Testis (tissue), 3 donors: ENCODE data around the gene OR4B1. TPM values are rescaled to one million over a fixed set of nuclear protein-coding genes. Genes with fewer than 3 reads are reported as not detected.

Source experiments
- DNase-seq: peaks from one replicate; pipeline ENCODE4 v3.0.0-alpha.2; 2019
- H3K27ac ChIP-seq, 2 donors: fragments of 200-600 bp; sonication (generic); one replicate each; pipeline ENCODE4 v1.5.1; 2019
- H3K27me3 ChIP-seq: fragments of 200-600 bp; sonication (generic); one replicate; pipeline ENCODE4 v1.5.1; 2019
- H3K36me3 ChIP-seq: fragments of 200-600 bp; sonication (generic); one replicate; pipeline ENCODE4 v1.5.1; 2017; ENCODE audit warnings: low read depth; ENCODE audit errors: missing control alignments
- H3K4me1 ChIP-seq: fragments of 200-600 bp; sonication (generic); one replicate; pipeline ENCODE4 v1.5.1; 2019
- H3K4me3 ChIP-seq, 2 donors: fragments of 200-600 bp; sonication (generic); one replicate each; pipeline ENCODE4 v1.5.1; 2017 to 2019
- H3K9me3 ChIP-seq: fragments of 200-600 bp; sonication (generic); one replicate; pipeline ENCODE4 v1.5.1; 2017
- POLR2A ChIP-seq: fragments of 450-650 bp; IDR thresholded peaks from one replicate; pipeline ENCODE4 v1.6.1; 2017; ENCODE audit warnings: antibody characterized with exemption, mild to moderate bottlenecking, moderate library complexity
- WGBS, 2 donors: methylation state at CpG; one replicate each; pipeline ENCODE4 v1.1.5; 2018; 5-methylcytosine and 5-hydroxymethylcytosine counted together
- intact Hi-C: fragments of 100-400 bp; cut with DNase I; formaldehyde crosslinking; loops from one replicate; pipeline ENCODE4 v1.15.1; 2023; ENCODE audit warnings: low total_unique reads
- polyA plus RNA-seq: library from polyadenylated mRNA; stranded (reverse); fragments of 350-450 nt; fragmentation: Illumina TruSeq; extraction: RNeasy Lipid Tissue Mini Kit (QIAGEN cat#74804); gene quantifications from one replicate; pipeline ENCODE4 v1.2.3, GENCODE V29; 2014; ENCODE audit warnings: low read depth, low replicate concordance; ENCODE audit not compliant: insufficient read depth
- total RNA-seq, 2 donors: library from RNA; depleted of rRNA; stranded (reverse); fragments of >200 nt; gene quantifications; one replicate each; pipeline ENCODE4 v1.2.3, GENCODE V29; 2016
- TF ChIP-seq, protein P1 (sequence below), 3 experiments: fragments of 450-650 bp in 2 of 3; fragments of 200-600 bp in 1 of 3; sonication (generic) in 1 of 3; IDR thresholded peaks; one replicate each; pipeline ENCODE4 v1.5.1; 2016 to 2019; ENCODE audit warnings: antibody characterized with exemption in 3 of 3, mild to moderate bottlenecking in 2 of 3, moderate library complexity in 1 of 3

Gene OR4B1
- total and polyA plus RNA-seq, 3 donors from 2014 or later, result not detected

DNA sequence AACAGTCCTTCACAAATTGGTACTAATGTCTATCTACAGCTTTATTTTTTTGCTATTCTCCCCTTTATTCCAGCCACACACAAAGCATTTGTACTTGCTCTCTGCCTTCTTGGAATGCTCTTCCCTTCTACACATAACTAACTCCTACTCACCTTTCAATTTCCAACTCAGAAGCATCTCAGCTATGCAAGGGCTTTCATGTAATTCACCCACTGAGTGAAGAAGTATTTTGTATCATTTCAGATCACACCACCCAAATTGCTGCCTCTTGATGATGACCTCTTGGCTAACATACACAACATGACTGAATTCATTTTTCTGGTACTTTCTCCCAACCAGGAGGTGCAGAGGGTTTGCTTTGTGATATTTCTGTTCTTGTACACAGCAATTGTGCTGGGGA, 28.2 kb downstream of the OR4B1 start, which contains the start of gene OR4X2:
TSS of gene OR4X2 (plus strand) at position 301 of the 400 bp plus-strand sequence. CDS start at position 301, 0 bp downstream.
- Histone ChIP-seq H3K9me3 (no peaks in the 10 kb centered on the region), H3K4me1 (no peaks in the 10 kb centered on the region), H3K4me3 (no peak within 1 kb of the TSS), H3K27me3 (no peaks in the 10 kb centered on the region), H3K27ac (no peak within 1 kb of the TSS), H3K36me3 (no peaks in the 10 kb centered on the region)
- TF ChIP-seq, protein P1, sequence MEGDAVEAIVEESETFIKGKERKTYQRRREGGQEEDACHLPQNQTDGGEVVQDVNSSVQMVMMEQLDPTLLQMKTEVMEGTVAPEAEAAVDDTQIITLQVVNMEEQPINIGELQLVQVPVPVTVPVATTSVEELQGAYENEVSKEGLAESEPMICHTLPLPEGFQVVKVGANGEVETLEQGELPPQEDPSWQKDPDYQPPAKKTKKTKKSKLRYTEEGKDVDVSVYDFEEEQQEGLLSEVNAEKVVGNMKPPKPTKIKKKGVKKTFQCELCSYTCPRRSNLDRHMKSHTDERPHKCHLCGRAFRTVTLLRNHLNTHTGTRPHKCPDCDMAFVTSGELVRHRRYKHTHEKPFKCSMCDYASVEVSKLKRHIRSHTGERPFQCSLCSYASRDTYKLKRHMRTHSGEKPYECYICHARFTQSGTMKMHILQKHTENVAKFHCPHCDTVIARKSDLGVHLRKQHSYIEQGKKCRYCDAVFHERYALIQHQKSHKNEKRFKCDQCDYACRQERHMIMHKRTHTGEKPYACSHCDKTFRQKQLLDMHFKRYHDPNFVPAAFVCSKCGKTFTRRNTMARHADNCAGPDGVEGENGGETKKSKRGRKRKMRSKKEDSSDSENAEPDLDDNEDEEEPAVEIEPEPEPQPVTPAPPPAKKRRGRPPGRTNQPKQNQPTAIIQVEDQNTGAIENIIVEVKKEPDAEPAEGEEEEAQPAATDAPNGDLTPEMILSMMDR (IDR thresholded peaks at IDR 0.05), result no peak
- no peak for TF ChIP-seq POLR2A
- no peak for DNase-seq
- intact Hi-C loops, result no loop called here

GRCh38 chr11:48248902-48249301, 32.3 kb downstream of the OR4B1 start:
- Histone ChIP-seq H3K36me3 (no peaks in the 10 kb centered on the region), H3K4me1 (no peaks in the 10 kb centered on the region), H3K9me3 (no peaks in the 10 kb centered on the region), H3K27ac (no peak overlapping the region), H3K27me3 (no peaks in the 10 kb centered on the region), H3K4me3 (no peak overlapping the region)
- intact Hi-C loops, result no loop called here
- TF ChIP-seq POLR2A, result no peak
- TF ChIP-seq, protein P1 (IDR thresholded peaks at IDR 0.05), result no peak
- WGBS, 2 donors, result 79 to 83% methylated on average over 1 of the region's 1 CpG
- DNase-seq, result no peak

GRCh38 chr11:48261600-48261999, 45.0 kb downstream of the OR4B1 start:
- Histone ChIP-seq H3K9me3 (no peaks in the 10 kb centered on the region), H3K4me3 (no peak overlapping the region), H3K4me1 (no peaks in the 10 kb centered on the region), H3K27ac (no peak overlapping the region), H3K36me3 (no peaks in the 10 kb centered on the region), H3K27me3 (no peaks in the 10 kb centered on the region)
- TF ChIP-seq POLR2A, result no peak
- TF ChIP-seq, protein P1 (IDR thresholded peaks at IDR 0.05), result no peak
- no peak for DNase-seq
- intact Hi-C loops, result no loop called here
- 69 to 77% methylated on average over 2 of the region's 2 CpGs for WGBS, 2 donors

DNA sequence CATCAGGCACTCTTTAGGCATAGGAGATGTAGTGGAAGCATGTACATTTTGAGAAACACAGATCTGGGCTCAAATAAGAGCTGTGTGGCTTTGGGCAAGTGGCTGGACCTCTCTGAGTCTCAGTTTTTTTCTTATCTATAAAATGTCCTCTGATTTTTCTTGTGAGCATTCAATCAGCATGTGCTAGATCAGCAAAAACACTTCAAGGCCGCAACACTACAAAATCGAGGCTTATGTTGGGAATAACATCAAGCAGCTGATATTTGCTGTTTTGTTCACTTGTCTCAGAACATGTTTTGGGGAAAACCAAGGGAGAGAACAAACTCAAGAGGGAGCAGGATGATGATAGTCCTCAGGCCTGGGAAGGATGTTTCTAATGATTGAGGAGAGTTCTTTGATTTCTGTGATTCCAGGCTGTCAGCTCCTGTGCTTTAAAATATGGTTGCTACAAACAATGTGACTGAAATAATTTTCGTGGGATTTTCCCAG, 46.9 kb downstream of the OR4B1 start, which contains the start of gene OR4X1:
TSS of gene OR4X1 (plus strand) at position 439 of the 489 bp plus-strand sequence. CDS start at position 439, 0 bp downstream.
- Histone ChIP-seq H3K27me3 (no peaks in the 10 kb centered on the region), H3K9me3 (no peaks in the 10 kb centered on the region), H3K36me3 (no peaks in the 10 kb centered on the region), H3K27ac (no peak within 1 kb of the TSS), H3K4me3 (no peak within 1 kb of the TSS), H3K4me1 (no peaks in the 10 kb centered on the region)
- intact Hi-C loops, result no loop called here
- DNase-seq, result no peak
- WGBS, 2 donors, result 27 to 32% methylated on average over 3 of the region's 3 CpGs
- no peak for TF ChIP-seq POLR2A
- TF ChIP-seq, protein P1 (IDR thresholded peaks at IDR 0.05), result no peak

Other genes with a start within 250 kb of the OR4B1 start
- gene PTPRJ, start 236.3 kb upstream of the OR4B1 start, total RNA-seq, result 1 to 10 TPM; 4.3 to 8.2 TPM
- gene PTPRJ, start 236.3 kb upstream of the OR4B1 start, polyA plus RNA-seq, result 6.6 TPM
- gene OR4X2, start 28.3 kb downstream of the OR4B1 start, total RNA-seq, result not detected
- gene OR4X2, start 28.3 kb downstream of the OR4B1 start, polyA plus RNA-seq, result not detected
- not detected for gene OR4X1, start 47.1 kb downstream of the OR4B1 start, total RNA-seq
- gene OR4X1, start 47.1 kb downstream of the OR4B1 start, polyA plus RNA-seq, result not detected
- not detected for gene OR4S1, start 89.4 kb downstream of the OR4B1 start, total RNA-seq
- gene OR4S1, start 89.4 kb downstream of the OR4B1 start, polyA plus RNA-seq, result not detected
- gene OR4C3, start 108.1 kb downstream of the OR4B1 start, total RNA-seq, result not detected
- gene OR4C3, start 108.1 kb downstream of the OR4B1 start, polyA plus RNA-seq, result not detected
- not detected for gene OR4C5, start 149.7 kb downstream of the OR4B1 start, total RNA-seq
- gene OR4C5, start 149.7 kb downstream of the OR4B1 start, polyA plus RNA-seq, result not detected